GM12878 (cell line): ENCODE measurements around the gene MFN2. TPM values are rescaled to one million over a fixed set of nuclear protein-coding genes. Genes with fewer than 3 reads are reported as not detected.

Source experiments
- ATAC-seq: fragments of 200-7000 bp; cut with Tn5 transposase; 3 replicates; pipeline ENCODE4 v1.9.1; 2020; ENCODE audit warnings: mild to moderate bottlenecking, moderate library complexity
- BruUV-seq: library from RNA; stranded (reverse); fragments of 400-500 nt; replicated peaks from 2 replicates; lab custom pipeline; 2021; lab: Mats Ljungman, UMichigan
- CTCF ChIA-PET: fragments of 300-600 bp; sonication (Branson Sonifier 250); formaldehyde crosslinking; extraction: SDS; loops from one replicate; lab custom pipeline; 2021; ENCODE audit warnings: inconsistent platforms; lab: Yijun Ruan, JAX
- POLR2A ChIA-PET: fragments of 350-600 bp; formaldehyde crosslinking; extraction: SDS; loops from one replicate; lab custom pipeline; 2021; ENCODE audit warnings: inconsistent platforms; lab: Charles Lee
- RAD21 ChIA-PET: fragments of 300-600 bp; sonication (Branson Sonifier 250); formaldehyde crosslinking; loops from one replicate; lab custom pipeline; 2023; ENCODE audit warnings: antibody characterized with exemption; ENCODE audit not compliant: unreplicated experiment; lab: Charles Lee
- SMC1A ChIA-PET: fragments of 300-600 bp; sonication (Branson Sonifier 250); formaldehyde crosslinking; loops from one replicate; lab custom pipeline; 2023; ENCODE audit not compliant: unreplicated experiment, uncharacterized antibody; lab: Charles Lee
- DNase-seq: peaks from one replicate; pipeline ENCODE4 v3.0.0-alpha.2; 2011; ENCODE audit warnings: low read depth, low spot score
- FAIRE-seq: peaks from 3 replicates; lab custom pipeline; 2011; peaks lifted over from hg19 to GRCh38; lab: Jason Lieb, UNC
- H2AFZ ChIP-seq: 2 replicates; pipeline ENCODE4 v1.6.0; 2011; ENCODE audit warnings: low read depth, low read length, control low read depth; ENCODE audit not compliant: control insufficient read depth
- H3K27ac ChIP-seq: 2 replicates; pipeline ENCODE4 v1.5.1; 2011; ENCODE audit warnings: control low read depth; ENCODE audit not compliant: control insufficient read depth, insufficient read depth
- H3K27me3 ChIP-seq, 2 experiments: replicated peaks in 1 of 2; 2 replicates each; pipeline versions ENCODE4 v1.6.0 to v1.6.1; 2011; ENCODE audit warnings: low read length in 1 of 2; ENCODE audit not compliant: control insufficient read depth in 2 of 2, insufficient read depth in 2 of 2
- H3K36me3 ChIP-seq, 2 experiments: 2 replicates each; pipeline ENCODE4 v1.5.1; 2011; ENCODE audit warnings: low read length in 1 of 2; ENCODE audit not compliant: control insufficient read depth in 2 of 2, insufficient read depth in 2 of 2
- H3K4me1 ChIP-seq: 2 replicates; pipeline ENCODE4 v1.6.1; 2011; ENCODE audit warnings: mild to moderate bottlenecking, low read length, moderate library complexity, mixed read lengths; ENCODE audit not compliant: control insufficient read depth, insufficient read depth
- H3K4me2 ChIP-seq: 2 replicates; pipeline ENCODE4 v1.6.0; 2011; ENCODE audit warnings: control low read depth; ENCODE audit not compliant: control insufficient read depth, insufficient read depth
- H3K4me3 ChIP-seq: fragments of 200-600 bp; sonication (generic); 2 replicates; pipeline ENCODE4 v1.5.1; 2016
- H3K79me2 ChIP-seq: 2 replicates; pipeline ENCODE4 v1.6.0; 2011; ENCODE audit warnings: low read length; ENCODE audit not compliant: control insufficient read depth, insufficient read depth
- H3K9ac ChIP-seq: 2 replicates; pipeline ENCODE4 v1.8.0; 2011; ENCODE audit warnings: low read length, control low read depth, mixed read lengths; ENCODE audit not compliant: control insufficient read depth, insufficient read depth
- H3K9me3 ChIP-seq: replicated peaks from 3 replicates; pipeline ENCODE4 v1.5.1; 2011; ENCODE audit warnings: mild to moderate bottlenecking, low read length; ENCODE audit not compliant: control insufficient read depth, insufficient read depth
- H4K20me1 ChIP-seq: 2 replicates; pipeline ENCODE4 v1.6.0; 2011; ENCODE audit not compliant: control insufficient read depth, insufficient read depth
- ASH2L ChIP-seq: fragments of 300-600, 200-600 bp; sonication (generic); IDR thresholded peaks from 2 replicates; pipeline ENCODE4 v1.6.1; 2017; ENCODE audit warnings: low read depth, mild to moderate bottlenecking, borderline replicate concordance
- FOXK2 ChIP-seq: fragments of 450-650 bp; IDR thresholded peaks from 2 replicates; pipeline ENCODE4 v1.6.1; 2017; ENCODE audit warnings: mild to moderate bottlenecking, moderate library complexity
- JUND ChIP-seq: IDR thresholded peaks from 2 replicates; pipeline ENCODE4 v1.6.1; 2012; ENCODE audit warnings: low read depth, mild to moderate bottlenecking, low read length, improper control_type of control experiment, moderate library complexity
- KLF5 ChIP-seq: fragments of 450-650 bp; IDR thresholded peaks from 2 replicates; pipeline ENCODE4 v1.6.1; 2014; ENCODE audit warnings: mild to moderate bottlenecking; ENCODE audit not compliant: partially characterized antibody
- NFXL1 ChIP-seq: fragments of 450-650 bp; IDR thresholded peaks from 2 replicates; pipeline ENCODE4 v1.6.1; 2017; ENCODE audit warnings: antibody characterized with exemption, mild to moderate bottlenecking, borderline replicate concordance
- PML ChIP-seq: IDR thresholded peaks from 2 replicates; pipeline ENCODE4 v1.6.1; 2012; ENCODE audit warnings: low read length, inconsistent platforms
- RB1 ChIP-seq: fragments of 450-650 bp; formaldehyde crosslinking; IDR thresholded peaks from 2 replicates; pipeline ENCODE4 v1.6.1; 2017; ENCODE audit warnings: mild to moderate bottlenecking, borderline replicate concordance
- SMARCA5 ChIP-seq: fragments of 450-650 bp; IDR thresholded peaks from 2 replicates; pipeline ENCODE4 v1.6.1; 2017; ENCODE audit warnings: mild to moderate bottlenecking
- SRF ChIP-seq, 2 experiments: IDR thresholded peaks; 2 replicates each; pipeline ENCODE4 v1.6.1; 2011; ENCODE audit warnings: low read depth in 2 of 2, low read length in 2 of 2, mild to moderate bottlenecking in 1 of 2, moderate library complexity in 1 of 2
- STAT3 ChIP-seq: IDR thresholded peaks from 2 replicates; pipeline ENCODE4 v1.6.1; 2011; ENCODE audit warnings: low read depth, low read length, improper control_type of control experiment
- TAF1 ChIP-seq: IDR thresholded peaks from 2 replicates; pipeline ENCODE4 v1.6.1; 2011; ENCODE audit warnings: mild to moderate bottlenecking, low read depth, low read length, borderline replicate concordance
- YY1 ChIP-seq: IDR thresholded peaks from 2 replicates; pipeline ENCODE4 v1.6.1; 2011; ENCODE audit warnings: low read depth, mild to moderate bottlenecking, low read length
- ZZZ3 ChIP-seq: IDR thresholded peaks from 2 replicates; pipeline ENCODE4 v1.6.1; 2011; ENCODE audit warnings: low read depth; ENCODE audit not compliant: control insufficient read depth, insufficient read length
- WGBS: methylation state at CpG from one replicate; pipeline ENCODE4 v1.1.6; 2016; ENCODE audit warnings: low lambda C conversion rate; ENCODE audit not compliant: insufficient replicate concordance, insufficient coverage; ENCODE audit errors: missing lambda C conversion rate; 5-methylcytosine and 5-hydroxymethylcytosine counted together
- in situ Hi-C: fragments of 300-500 bp; cut with MboI; formaldehyde crosslinking; loops from 9 replicates; pipeline ENCODE4 v1.14.3; 2018; ENCODE audit warnings: mixed read lengths
- intact Hi-C: fragments of 100-400 bp; cut with micrococcal nuclease; formaldehyde crosslinking; loops from one replicate; pipeline ENCODE4 v1.14.2; 2022; ENCODE audit not compliant: unreplicated experiment
- polyA plus RNA-seq, 11 experiments: library from polyadenylated mRNA; depleted of rRNA in 4 of 11; unstranded in 6 of 11; stranded (reverse) in 5 of 11; fragments of >200 nt; fragmentation: Nextera tagmentation in 4 of 11; fragmentation: Illumina TruSeq in 1 of 11; extraction: Ambion mirVana in 4 of 11; extraction: Trizol in 1 of 11; gene quantifications; 1 replicate in 1 of 11; 2 replicates in 10 of 11; pipeline versions ENCODE4 v1.2.1 to v1.2.3, GENCODE V29; 2011 to 2016; ENCODE audit warnings: inconsistent platforms in 2 of 11, missing spikeins in 2 of 11, low read depth in 1 of 11
- total RNA-seq, 4 experiments: library from RNA; depleted of rRNA in 3 of 4; stranded (reverse); fragments of >200 nt in 3 of 4; fragmentation: Illumina TruSeq in 1 of 4; extraction: Trizol in 1 of 4; gene quantifications; 2 replicates each; pipeline versions ENCODE4 v1.2.1 to v1.2.3, GENCODE V29; 2013 to 2021
- TF ChIP-seq, protein P1 (sequence below): IDR thresholded peaks from 2 replicates; pipeline ENCODE4 v1.6.1; 2011; ENCODE audit warnings: borderline replicate concordance, low read depth, mild to moderate bottlenecking, moderate library complexity, mixed read lengths, low read length; ENCODE audit not compliant: insufficient read depth; ENCODE audit errors: extremely low read length
- TF ChIP-seq, protein P2 (sequence below): fragments of 450-650 bp; formaldehyde crosslinking; IDR thresholded peaks from 2 replicates; pipeline ENCODE4 v1.5.0; 2022; ENCODE audit warnings: mild to moderate bottlenecking, missing genetic modification characterization
- TF ChIP-seq, protein P3 (sequence below): IDR thresholded peaks from 2 replicates; pipeline ENCODE4 v1.6.1; 2011; ENCODE audit warnings: low read depth, mild to moderate bottlenecking, low read length, moderate library complexity, borderline replicate concordance; ENCODE audit errors: extremely low read depth
- TF ChIP-seq, protein P4 (sequence below): fragments of 450-650 bp; IDR thresholded peaks from 2 replicates; pipeline ENCODE4 v1.6.1; 2014; ENCODE audit warnings: mild to moderate bottlenecking

Gene MFN2
- total and polyA plus RNA-seq, 10 of the 15 experiments (the other 5 are each of a cell fraction or from before 2014, with no cell fraction given), result 5.3 to 64.4 (median 48.1) TPM

DNA sequence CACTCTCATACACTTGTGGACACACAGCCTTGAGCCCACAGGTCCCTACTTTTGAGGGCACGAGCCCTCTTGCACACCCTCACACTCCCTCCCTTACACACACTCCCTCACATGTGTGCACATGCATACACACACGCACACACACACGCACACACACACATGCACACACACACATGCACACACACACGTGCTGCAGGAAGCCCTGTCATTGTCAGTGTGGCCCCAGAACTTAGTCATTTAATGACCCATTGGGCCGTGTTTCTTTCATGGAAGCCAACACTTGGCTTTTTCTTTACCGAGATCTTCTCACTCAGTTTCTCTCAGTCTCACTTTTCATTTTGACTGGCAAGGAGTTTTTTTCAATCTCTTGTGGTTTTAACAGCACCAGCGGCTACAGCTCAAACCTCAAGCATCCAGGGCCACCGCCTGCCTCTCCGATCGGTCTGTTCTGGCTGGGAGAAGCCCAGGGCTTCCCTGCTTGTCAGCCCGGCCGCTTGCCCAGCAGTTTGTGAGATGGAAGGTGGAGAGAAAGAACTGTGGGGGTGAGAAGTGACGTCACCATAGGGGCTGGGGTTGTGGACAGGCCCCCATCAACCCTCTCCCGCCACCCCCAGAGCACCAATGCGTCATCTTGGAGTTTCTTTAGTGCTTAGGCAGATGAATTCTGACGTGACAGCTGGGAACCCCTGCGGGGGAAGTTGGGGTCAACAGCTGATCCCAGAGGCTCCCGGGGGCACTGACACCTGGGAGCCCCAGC, 67.1 kb downstream of the MFN2 start:
- Histone ChIP-seq H3K4me3 (peak overlapping the region; percentile 42; the same call in 1 of the 2 replicates), H3K36me3 (no peaks in the 10 kb centered on the region), H3K27me3 (no peaks in the 10 kb centered on the region), H2AFZ (no peak overlapping the region), H3K9ac (peak overlapping the region; percentile 81), H3K27ac (peak overlapping the region; percentile 94), H3K9me3 (no peaks in the 10 kb centered on the region), H3K4me1 (peaks cover 78% of the 10 kb centered on the region), H3K79me2 (peaks cover 5% of the 10 kb centered on the region), H3K4me2 (peak overlapping the region; percentile 87), H4K20me1 (no peaks in the 10 kb centered on the region)
- no TSS peak for BruUV-seq
- intact Hi-C loops (loop anchor here (1.0 to 5.0 kb wide), 4 partner anchors 13 to 115 kb away; no protein-coding TSS in a partner anchor), in situ Hi-C loops (no loop called here)
- ChIA-PET RAD21 (interaction anchor here (1.0 to 9.9 kb wide), 7 partner anchors 8 to 41 kb away, joined by 3 to 167 read pairs (median 29); partner anchors contain the start of genes MIIP and TNFRSF8), POLR2A (interaction anchor here (1.0 to 9.7 kb wide), 7 partner anchors 9 to 138 kb away, joined by 3 to 154 read pairs (median 33); partner anchors contain the start of genes MIIP and TNFRSF8), CTCF (interaction anchor here (1.1 to 4.4 kb wide), 6 partner anchors 8 to 45 kb away, joined by 3 to 37 read pairs (median 8); no protein-coding TSS in a partner anchor), SMC1A (interaction anchor here (0.7 to 14.3 kb wide), 7 partner anchors 9 to 102 kb away, joined by 3 to 209 read pairs (median 11); partner anchors contain the start of gene TNFRSF8)
- ATAC-seq, result peak; percentile 56
- peak; percentile 94 for DNase-seq
- WGBS, result 0% methylated on average over 18 of the region's 18 CpGs
- FAIRE-seq, result peak; percentile 75
- TF ChIP-seq, protein P1, sequence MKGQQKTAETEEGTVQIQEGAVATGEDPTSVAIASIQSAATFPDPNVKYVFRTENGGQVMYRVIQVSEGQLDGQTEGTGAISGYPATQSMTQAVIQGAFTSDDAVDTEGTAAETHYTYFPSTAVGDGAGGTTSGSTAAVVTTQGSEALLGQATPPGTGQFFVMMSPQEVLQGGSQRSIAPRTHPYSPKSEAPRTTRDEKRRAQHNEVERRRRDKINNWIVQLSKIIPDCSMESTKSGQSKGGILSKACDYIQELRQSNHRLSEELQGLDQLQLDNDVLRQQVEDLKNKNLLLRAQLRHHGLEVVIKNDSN, result peak; percentile 10
- TF ChIP-seq KLF5 (no peak), ZZZ3 (no peak), ASH2L (peak; percentile 61; the same call in 1 of the 2 replicates), SMARCA5 (peak; percentile 77), YY1 (peak; percentile 39), FOXK2 (no peak), PML (no peak), RB1 (no peak; the same call in 1 of the 2 replicates), NFXL1 (no peak), JUND (peak; percentile 72), STAT3 (no peak; the same call in 1 of the 2 replicates), TAF1 (no peak), SRF (IDR thresholded peaks at IDR 0.05; ENCODE audit: low read depth in 2 of 2, low read length in 2 of 2) (no peak)
- TF ChIP-seq, protein P2, sequence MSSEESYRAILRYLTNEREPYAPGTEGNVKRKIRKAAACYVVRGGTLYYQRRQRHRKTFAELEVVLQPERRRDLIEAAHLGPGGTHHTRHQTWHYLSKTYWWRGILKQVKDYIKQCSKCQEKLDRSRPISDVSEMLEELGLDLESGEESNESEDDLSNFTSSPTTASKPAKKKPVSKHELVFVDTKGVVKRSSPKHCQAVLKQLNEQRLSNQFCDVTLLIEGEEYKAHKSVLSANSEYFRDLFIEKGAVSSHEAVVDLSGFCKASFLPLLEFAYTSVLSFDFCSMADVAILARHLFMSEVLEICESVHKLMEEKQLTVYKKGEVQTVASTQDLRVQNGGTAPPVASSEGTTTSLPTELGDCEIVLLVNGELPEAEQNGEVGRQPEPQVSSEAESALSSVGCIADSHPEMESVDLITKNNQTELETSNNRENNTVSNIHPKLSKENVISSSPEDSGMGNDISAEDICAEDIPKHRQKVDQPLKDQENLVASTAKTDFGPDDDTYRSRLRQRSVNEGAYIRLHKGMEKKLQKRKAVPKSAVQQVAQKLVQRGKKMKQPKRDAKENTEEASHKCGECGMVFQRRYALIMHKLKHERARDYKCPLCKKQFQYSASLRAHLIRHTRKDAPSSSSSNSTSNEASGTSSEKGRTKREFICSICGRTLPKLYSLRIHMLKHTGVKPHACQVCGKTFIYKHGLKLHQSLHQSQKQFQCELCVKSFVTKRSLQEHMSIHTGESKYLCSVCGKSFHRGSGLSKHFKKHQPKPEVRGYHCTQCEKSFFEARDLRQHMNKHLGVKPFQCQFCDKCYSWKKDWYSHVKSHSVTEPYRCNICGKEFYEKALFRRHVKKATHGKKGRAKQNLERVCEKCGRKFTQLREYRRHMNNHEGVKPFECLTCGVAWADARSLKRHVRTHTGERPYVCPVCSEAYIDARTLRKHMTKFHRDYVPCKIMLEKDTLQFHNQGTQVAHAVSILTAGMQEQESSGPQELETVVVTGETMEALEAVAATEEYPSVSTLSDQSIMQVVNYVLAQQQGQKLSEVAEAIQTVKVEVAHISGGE (CRISPR knock-in tag), result no peak
- TF ChIP-seq, protein P3, sequence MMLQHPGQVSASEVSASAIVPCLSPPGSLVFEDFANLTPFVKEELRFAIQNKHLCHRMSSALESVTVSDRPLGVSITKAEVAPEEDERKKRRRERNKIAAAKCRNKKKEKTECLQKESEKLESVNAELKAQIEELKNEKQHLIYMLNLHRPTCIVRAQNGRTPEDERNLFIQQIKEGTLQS, result no peak
- TF ChIP-seq, protein P4, sequence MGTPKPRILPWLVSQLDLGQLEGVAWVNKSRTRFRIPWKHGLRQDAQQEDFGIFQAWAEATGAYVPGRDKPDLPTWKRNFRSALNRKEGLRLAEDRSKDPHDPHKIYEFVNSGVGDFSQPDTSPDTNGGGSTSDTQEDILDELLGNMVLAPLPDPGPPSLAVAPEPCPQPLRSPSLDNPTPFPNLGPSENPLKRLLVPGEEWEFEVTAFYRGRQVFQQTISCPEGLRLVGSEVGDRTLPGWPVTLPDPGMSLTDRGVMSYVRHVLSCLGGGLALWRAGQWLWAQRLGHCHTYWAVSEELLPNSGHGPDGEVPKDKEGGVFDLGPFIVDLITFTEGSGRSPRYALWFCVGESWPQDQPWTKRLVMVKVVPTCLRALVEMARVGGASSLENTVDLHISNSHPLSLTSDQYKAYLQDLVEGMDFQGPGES, result no peak
